Measurements from ENCODE around the gene SPTSSB.

- TF ChIP-seq CTCF (conservative IDR thresholded peaks at IDR 0.05 in 1 of 2, IDR thresholded peaks at IDR 0.05 in 1 of 2; ENCODE audit: low read depth in 1 of 2, low read length in 2 of 2) (no peak), EZH2 (IDR thresholded peaks at IDR 0.05; ENCODE audit: low read length, missing control alignments) (no peak)
Observed at GRCh38 chr3:161358488-161358887, 12.8 kb downstream of the SPTSSB start.
